B cell (primary cell): ENCODE results near the gene CLRN2. TPM values are rescaled to one million over a fixed set of nuclear protein-coding genes. Genes with fewer than 3 reads are reported as not detected.

ENCODE experiments used
- ATAC-seq: fragments of 200-7000 bp; cut with Tn5 transposase; one replicate; pipeline ENCODE4 v1.10.0; 2021; ENCODE audit warnings: low read depth, mild to moderate bottlenecking, moderate number of reproducible peaks, moderate library complexity
- CTCF ChIA-PET: fragments of 350-600 bp; sonication (Branson Sonifier 250); formaldehyde crosslinking; loops from one replicate; lab custom pipeline; 2021; ENCODE audit warnings: antibody characterized with exemption, inconsistent platforms; lab: Charles Lee
- POLR2A ChIA-PET: fragments of 350-600 bp; sonication (Branson Sonifier 250); formaldehyde crosslinking; loops from one replicate; lab custom pipeline; 2021; ENCODE audit warnings: antibody characterized with exemption; lab: Charles Lee
- DNase-seq: peaks from one replicate; pipeline ENCODE4 v3.0.0; 2013
- H2AFZ ChIP-seq: 2 replicates; pipeline ENCODE4 v1.6.1; 2012; ENCODE audit warnings: mild to moderate bottlenecking, low read depth, low read length; ENCODE audit not compliant: insufficient read depth, poor library complexity, severe bottlenecking
- H3K27ac ChIP-seq, 2 donors: 1 replicate in 1 of 2; 2 replicates in 1 of 2; pipeline ENCODE4 v1.5.1; 2012 to 2013; ENCODE audit warnings: low read length in 2 of 2, mild to moderate bottlenecking in 2 of 2, moderate library complexity in 1 of 2
- H3K27me3 ChIP-seq, 4 experiments: fragments of 200-600 bp in 1 of 4; sonication (generic) in 1 of 4; replicated peaks in 1 of 4; 1 replicate in 2 of 4; 2 replicates in 2 of 4; pipeline versions ENCODE4 v1.6.1 to v1.7.0; 2013 to 2016; ENCODE audit warnings: low read length in 3 of 4, mild to moderate bottlenecking in 2 of 4, mixed read lengths in 1 of 4, moderate library complexity in 1 of 4; ENCODE audit not compliant: insufficient read depth in 4 of 4, control insufficient read depth in 3 of 4; ENCODE audit errors: control extremely low read depth in 1 of 4
- H3K36me3 ChIP-seq, 2 experiments: replicated peaks in 1 of 2; 1 replicate in 1 of 2; 2 replicates in 1 of 2; pipeline versions ENCODE4 v1.6.1 to v1.7.1; 2013; ENCODE audit warnings: low read length in 1 of 2; ENCODE audit not compliant: insufficient read depth in 2 of 2, control insufficient read depth in 1 of 2; ENCODE audit errors: control extremely low read depth in 1 of 2, extremely low read depth in 1 of 2
- H3K4me1 ChIP-seq, 2 donors: fragments of 200-600 bp in 1 of 2; sonication (generic) in 1 of 2; 1 replicate in 1 of 2; 2 replicates in 1 of 2; pipeline versions ENCODE4 v1.5.1 to v1.6.1; 2013 to 2017; ENCODE audit warnings: low read length in 2 of 2; ENCODE audit not compliant: control insufficient read depth in 2 of 2, insufficient read depth in 2 of 2
- H3K4me2 ChIP-seq: replicated peaks from 2 replicates; pipeline ENCODE3; 2012; ENCODE audit warnings: mild to moderate bottlenecking, low read depth, low read length; ENCODE audit not compliant: poor library complexity, severe bottlenecking
- H3K4me3 ChIP-seq, 5 experiments: fragments of 200-600 bp in 1 of 5; sonication (generic) in 1 of 5; 1 replicate in 3 of 5; 2 replicates in 2 of 5; pipeline versions ENCODE4 v1.5.1 to v1.7.0; 2011 to 2016; ENCODE audit warnings: low read length in 4 of 5, mild to moderate bottlenecking in 4 of 5, low read depth in 2 of 5, control low read depth in 1 of 5, moderate library complexity in 1 of 5; ENCODE audit not compliant: insufficient read depth in 1 of 5; ENCODE audit errors: control extremely low read depth in 1 of 5, extremely low read depth in 1 of 5
- H3K79me2 ChIP-seq: fragments of 200-600 bp; sonication (generic); one replicate; pipeline ENCODE4 v1.6.0; 2016; ENCODE audit warnings: low read length; ENCODE audit not compliant: control insufficient read depth, insufficient read depth
- H3K9ac ChIP-seq: fragments of 200-600 bp; sonication (generic); 2 replicates; pipeline ENCODE4 v1.6.1; 2017; ENCODE audit warnings: mild to moderate bottlenecking, low read length, moderate library complexity
- H3K9me3 ChIP-seq, 3 donors: one replicate each; pipeline versions ENCODE4 v1.6.1 to v1.7.1; 2013; ENCODE audit warnings: low read length in 2 of 3; ENCODE audit not compliant: control insufficient read depth in 2 of 3, insufficient read depth in 1 of 3; ENCODE audit errors: control extremely low read depth in 1 of 3
- H4K20me1 ChIP-seq: 2 replicates; pipeline ENCODE4 v1.6.0; 2012; ENCODE audit warnings: mild to moderate bottlenecking, low read length; ENCODE audit not compliant: insufficient read depth, control insufficient read depth, poor library complexity, severe bottlenecking
- H3K27ac Mint-ChIP-seq: one replicate; pipeline ENCODE4 v1.8.0; 2021; ENCODE audit warnings: mixed read lengths
- H3K27me3 Mint-ChIP-seq: one replicate; pipeline ENCODE4 v1.8.0; 2021; ENCODE audit warnings: mixed read lengths
- H3K4me1 Mint-ChIP-seq: one replicate; pipeline ENCODE4 v1.8.0; 2021; ENCODE audit warnings: mixed read lengths
- H3K4me3 Mint-ChIP-seq: one replicate; pipeline ENCODE4 v1.8.0; 2021; ENCODE audit warnings: mixed read lengths
- H3K9me3 Mint-ChIP-seq: one replicate; pipeline ENCODE4 v1.8.0; 2022; ENCODE audit warnings: mixed read lengths; ENCODE audit not compliant: insufficient read depth
- CTCF ChIP-seq: fragments of 200-600 bp; IDR thresholded peaks from one replicate; pipeline ENCODE4 v1.8.0; 2022; ENCODE audit warnings: antibody characterized with exemption, mild to moderate bottlenecking
- EZH2 ChIP-seq: IDR thresholded peaks from 2 replicates; pipeline ENCODE4 v1.6.1; 2012; ENCODE audit warnings: borderline replicate concordance, low read depth, mild to moderate bottlenecking, moderate library complexity, low read length; ENCODE audit not compliant: insufficient read depth, poor library complexity, severe bottlenecking
- WGBS: methylation state at CpG from one replicate; pipeline ENCODE4 v1.1.5; 2013; ENCODE audit warnings: missing lambda C conversion rate; ENCODE audit not compliant: insufficient coverage; 5-methylcytosine and 5-hydroxymethylcytosine counted together
- intact Hi-C: fragments of 100-400 bp; cut with micrococcal nuclease; formaldehyde crosslinking; loops from one replicate; pipeline ENCODE4 v1.10.0; 2022
- polyA plus RNA-seq: library from polyadenylated mRNA; depleted of rRNA; stranded (reverse); fragments of >200 nt; gene quantifications from 2 replicates; pipeline ENCODE4 v1.2.3, GENCODE V29; 2012
- total RNA-seq, 2 donors: library from RNA; stranded (reverse); fragments of 120-200 nt in 1 of 2; gene quantifications; 1 replicate in 1 of 2; 2 replicates in 1 of 2; pipeline versions ENCODE4 v1.2.3 to v1.2.4, GENCODE V29; 2013 to 2022

The CLRN2 gene
- total and polyA plus RNA-seq, 2 donors (not counting 1 experiment from before 2014, with no cell fraction given), result not detected

GRCh38 chr4:17544205-17544604 is 29.2 kb downstream of the CLRN2 start:
- H3K4me3 Mint-ChIP-seq, result no peak overlapping the region
- Histone ChIP-seq H3K36me3 (no peaks in the 10 kb centered on the region), H3K27ac (no peak overlapping the region), H4K20me1 (no peaks in the 10 kb centered on the region), H3K4me2 (no peak overlapping the region), H3K4me1 (no peaks in the 10 kb centered on the region), H3K27me3 (peaks cover 0 to 2% (median 0%) of the 10 kb centered on the region in 4 experiments), H3K79me2 (no peaks in the 10 kb centered on the region), H2AFZ (no peak overlapping the region), H3K9me3 (no peaks in the 10 kb centered on the region), H3K9ac (no peak overlapping the region), H3K4me3 (no peak overlapping the region)
- no peak for ATAC-seq
- no peak for DNase-seq
- POLR2A ChIA-PET, result no interaction called here
- no peak for TF ChIP-seq CTCF
- no peak for TF ChIP-seq EZH2
- intact Hi-C loops, result no loop called here
- H3K9me3 Mint-ChIP-seq, result no peaks in the 10 kb centered on the region
- H3K27me3 Mint-ChIP-seq, result peaks cover 22% of the 10 kb centered on the region
- H3K27ac Mint-ChIP-seq, result no peak overlapping the region
- no peaks in the 10 kb centered on the region for H3K4me1 Mint-ChIP-seq
- 89% methylated on average over 3 of the region's 6 CpGs for WGBS
- CTCF ChIA-PET, result interaction anchor here (7.6 kb wide), 1 partner anchor 91 kb away, joined by 132 read pairs; no protein-coding TSS in a partner anchor

- intact Hi-C loops, result loop anchor here (5.0 kb wide), 1 partner anchor 822 kb away; no protein-coding TSS in a partner anchor
Observed at GRCh38 chr4:17544831-17545234, 29.9 kb downstream of the CLRN2 start.

More at GRCh38 chr4:17544831-17545234, 29.9 kb downstream of the CLRN2 start:
- Histone ChIP-seq H3K27me3 (peaks cover 0 to 2% (median 0%) of the 10 kb centered on the region in 4 experiments), H2AFZ (no peak overlapping the region), H3K27ac (no peak overlapping the region), H3K9ac (no peak overlapping the region), H3K9me3 (no peaks in the 10 kb centered on the region), H4K20me1 (no peaks in the 10 kb centered on the region), H3K4me3 (no peak overlapping the region), H3K79me2 (no peaks in the 10 kb centered on the region), H3K4me2 (no peak overlapping the region), H3K4me1 (no peaks in the 10 kb centered on the region), H3K36me3 (no peaks in the 10 kb centered on the region)
- no peak for ATAC-seq
- POLR2A ChIA-PET, result no interaction called here
- H3K27ac Mint-ChIP-seq, result no peak overlapping the region
- no CpG with 5 or more reads among the region's 3 CpGs for WGBS
- H3K4me3 Mint-ChIP-seq, result no peak overlapping the region
- DNase-seq, result no peak
- TF ChIP-seq EZH2, result no peak
- TF ChIP-seq CTCF, result no peak
- H3K27me3 Mint-ChIP-seq, result peaks cover 22% of the 10 kb centered on the region
- no peaks in the 10 kb centered on the region for H3K9me3 Mint-ChIP-seq
- no peaks in the 10 kb centered on the region for H3K4me1 Mint-ChIP-seq
- CTCF ChIA-PET, result interaction anchor here (7.6 kb wide), 1 partner anchor 90 kb away, joined by 132 read pairs; no protein-coding TSS in a partner anchor
